Brain microvascular endothelial cell (primary cell): ENCODE results near the gene SVOP.

Source experiments
- DNase-seq: peaks from one replicate; pipeline ENCODE4 v3.0.0-alpha.2; 2020
- H3K27ac ChIP-seq: fragments of 250-450 bp; sonication (Bioruptor Pico); 2 replicates; pipeline ENCODE4 v1.5.1; 2020; ENCODE audit warnings: mild to moderate bottlenecking, moderate library complexity
- H3K27me3 ChIP-seq: fragments of 250-450 bp; sonication (Bioruptor Pico); replicated peaks from 2 replicates; pipeline ENCODE4 v1.5.1; 2020; ENCODE audit warnings: mild to moderate bottlenecking
- H3K36me3 ChIP-seq: fragments of 250-450 bp; sonication (Bioruptor Pico); replicated peaks from 2 replicates; pipeline ENCODE4 v1.5.1; 2020; ENCODE audit warnings: mild to moderate bottlenecking
- H3K4me3 ChIP-seq: 2 replicates; pipeline ENCODE4 v1.5.1; 2011; ENCODE audit warnings: low read depth, mild to moderate bottlenecking, control low read depth, low read length, moderate library complexity
- in situ Hi-C: cut with HindIII; loops from 2 replicates; pipeline ENCODE4 v1.10.0; 2017; ENCODE audit warnings: low sequenced_read_pairs, low pct_ligation_motif_present
- TF ChIP-seq, protein P1 (sequence below): IDR thresholded peaks from 2 replicates; pipeline ENCODE4 v1.5.1; 2011; ENCODE audit warnings: low read depth, mild to moderate bottlenecking, moderate library complexity, low read length, control low read depth, inconsistent platforms; ENCODE audit errors: missing control alignments

Gene SVOP, protein sequence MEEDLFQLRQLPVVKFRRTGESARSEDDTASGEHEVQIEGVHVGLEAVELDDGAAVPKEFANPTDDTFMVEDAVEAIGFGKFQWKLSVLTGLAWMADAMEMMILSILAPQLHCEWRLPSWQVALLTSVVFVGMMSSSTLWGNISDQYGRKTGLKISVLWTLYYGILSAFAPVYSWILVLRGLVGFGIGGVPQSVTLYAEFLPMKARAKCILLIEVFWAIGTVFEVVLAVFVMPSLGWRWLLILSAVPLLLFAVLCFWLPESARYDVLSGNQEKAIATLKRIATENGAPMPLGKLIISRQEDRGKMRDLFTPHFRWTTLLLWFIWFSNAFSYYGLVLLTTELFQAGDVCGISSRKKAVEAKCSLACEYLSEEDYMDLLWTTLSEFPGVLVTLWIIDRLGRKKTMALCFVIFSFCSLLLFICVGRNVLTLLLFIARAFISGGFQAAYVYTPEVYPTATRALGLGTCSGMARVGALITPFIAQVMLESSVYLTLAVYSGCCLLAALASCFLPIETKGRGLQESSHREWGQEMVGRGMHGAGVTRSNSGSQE

DNA sequence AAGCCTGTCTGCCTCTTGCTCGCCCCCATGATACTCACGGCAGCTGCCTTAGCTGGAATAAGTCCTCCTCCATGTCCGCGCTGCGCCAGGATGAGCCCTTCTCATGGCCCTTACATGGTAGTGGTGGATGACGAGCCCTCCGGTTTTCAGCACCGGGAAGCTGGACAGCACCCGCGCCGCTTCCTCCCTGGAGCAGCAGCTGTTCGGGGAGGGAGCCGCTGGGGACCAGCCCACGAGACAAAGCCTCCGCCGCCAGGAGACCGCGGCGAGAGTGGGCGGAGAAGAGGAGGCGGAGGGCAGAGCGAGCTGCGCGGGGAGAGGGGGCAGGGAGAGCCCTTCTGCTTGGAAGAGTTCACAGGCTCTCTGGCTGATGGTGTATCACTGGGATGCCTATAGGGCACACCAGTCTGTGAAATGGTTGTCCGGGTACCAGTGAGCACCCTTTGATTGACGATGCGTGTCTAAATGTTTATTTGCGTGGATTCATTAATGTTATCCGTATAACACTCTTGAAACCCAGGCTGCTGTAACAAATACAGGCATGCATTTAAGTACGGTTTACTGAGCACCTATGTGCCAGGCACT, at the start of gene SVOP:
SVOP (minus strand) TSS at position 273 of the 585 bp plus-strand sequence; CDS start at position 73, 200 bp downstream.
- TF ChIP-seq, protein P1, sequence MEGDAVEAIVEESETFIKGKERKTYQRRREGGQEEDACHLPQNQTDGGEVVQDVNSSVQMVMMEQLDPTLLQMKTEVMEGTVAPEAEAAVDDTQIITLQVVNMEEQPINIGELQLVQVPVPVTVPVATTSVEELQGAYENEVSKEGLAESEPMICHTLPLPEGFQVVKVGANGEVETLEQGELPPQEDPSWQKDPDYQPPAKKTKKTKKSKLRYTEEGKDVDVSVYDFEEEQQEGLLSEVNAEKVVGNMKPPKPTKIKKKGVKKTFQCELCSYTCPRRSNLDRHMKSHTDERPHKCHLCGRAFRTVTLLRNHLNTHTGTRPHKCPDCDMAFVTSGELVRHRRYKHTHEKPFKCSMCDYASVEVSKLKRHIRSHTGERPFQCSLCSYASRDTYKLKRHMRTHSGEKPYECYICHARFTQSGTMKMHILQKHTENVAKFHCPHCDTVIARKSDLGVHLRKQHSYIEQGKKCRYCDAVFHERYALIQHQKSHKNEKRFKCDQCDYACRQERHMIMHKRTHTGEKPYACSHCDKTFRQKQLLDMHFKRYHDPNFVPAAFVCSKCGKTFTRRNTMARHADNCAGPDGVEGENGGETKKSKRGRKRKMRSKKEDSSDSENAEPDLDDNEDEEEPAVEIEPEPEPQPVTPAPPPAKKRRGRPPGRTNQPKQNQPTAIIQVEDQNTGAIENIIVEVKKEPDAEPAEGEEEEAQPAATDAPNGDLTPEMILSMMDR = no peak
- H3K27ac ChIP-seq = no peak within 1 kb of the TSS
- no peaks in the 10 kb centered on the region for H3K27me3 ChIP-seq
- no peaks in the 10 kb centered on the region for H3K36me3 ChIP-seq
- H3K4me3 ChIP-seq = no peak within 1 kb of the TSS
- in situ Hi-C loops = no loop called here
- DNase-seq = peak; percentile 87

DNA sequence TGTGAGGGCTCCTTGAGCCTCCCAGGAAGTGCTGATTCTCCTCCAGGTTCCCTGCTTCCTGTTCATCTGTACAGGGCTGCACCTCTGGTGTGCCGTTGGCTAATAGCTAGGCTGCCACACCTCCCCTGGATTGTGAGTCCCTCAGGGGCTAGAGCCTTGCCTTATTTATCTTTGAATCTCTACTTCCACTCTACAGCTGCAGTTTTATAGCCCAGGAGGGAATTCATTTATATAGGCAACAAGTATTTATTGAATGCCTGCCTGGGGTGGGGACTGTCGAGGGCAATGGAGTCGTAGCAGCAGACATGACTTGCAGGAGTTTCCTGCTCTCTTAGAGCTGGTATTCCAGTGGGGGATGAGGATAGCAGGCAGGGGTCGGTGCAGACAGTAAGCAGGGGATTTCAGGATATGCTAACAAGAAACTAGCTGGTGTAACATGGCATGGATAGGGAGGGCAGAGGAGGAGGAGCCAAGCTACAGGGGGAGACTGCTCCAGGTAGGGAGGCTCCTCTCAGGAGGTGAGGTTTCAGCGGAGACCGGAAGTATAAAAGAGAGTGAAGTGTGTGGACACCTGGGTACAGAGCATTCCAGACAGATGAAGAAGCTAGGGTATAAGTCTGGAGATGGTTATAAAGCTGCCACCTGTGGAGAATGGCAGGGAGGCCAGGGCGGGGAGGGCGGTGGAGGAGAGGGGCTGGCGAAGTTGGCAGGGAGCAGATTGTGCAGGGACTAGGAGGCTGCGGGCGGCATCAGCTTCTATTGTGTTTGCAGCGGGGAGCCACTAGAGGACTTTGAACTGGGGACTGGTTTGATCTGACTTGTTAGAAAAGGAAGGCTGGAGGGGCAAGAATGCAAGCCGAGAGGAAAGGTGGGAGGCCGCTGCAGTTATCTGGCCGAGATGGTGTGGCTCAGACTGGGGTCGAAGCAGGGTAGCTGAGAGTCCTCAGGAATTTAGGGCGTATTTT, 48.7 kb upstream of the SVOP start:
- TF ChIP-seq, protein P1 = no peak
- H3K36me3 ChIP-seq = peaks cover 9% of the 10 kb centered on the region
- no peaks in the 10 kb centered on the region for H3K27me3 ChIP-seq
- DNase-seq = no peak
- no peak overlapping the region for H3K4me3 ChIP-seq
- no peak overlapping the region for H3K27ac ChIP-seq
- in situ Hi-C loops = no loop called here

DNA sequence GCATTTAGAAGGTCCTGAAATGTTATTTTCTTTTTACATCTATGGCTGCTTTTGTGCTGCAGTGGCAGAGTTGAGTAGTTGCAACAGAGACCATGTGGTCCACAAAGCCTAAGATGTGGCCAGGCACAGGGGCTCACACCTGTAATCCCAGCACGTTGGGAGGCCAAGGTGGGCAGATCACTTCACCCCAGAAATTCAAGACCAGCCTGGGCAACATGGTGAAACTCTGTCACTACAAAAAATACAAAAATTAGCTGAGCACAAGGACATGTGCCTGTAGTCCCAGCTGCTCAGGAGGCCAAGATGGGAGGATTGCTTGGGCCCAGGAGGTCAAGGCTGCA, 45.0 kb upstream of the SVOP start:
- DNase-seq = no peak
- no peak overlapping the region for H3K27ac ChIP-seq
- in situ Hi-C loops = no loop called here
- no peaks in the 10 kb centered on the region for H3K27me3 ChIP-seq
- peaks cover 3% of the 10 kb centered on the region for H3K36me3 ChIP-seq
- TF ChIP-seq, protein P1 = no peak
- H3K4me3 ChIP-seq = no peak overlapping the region

DNA sequence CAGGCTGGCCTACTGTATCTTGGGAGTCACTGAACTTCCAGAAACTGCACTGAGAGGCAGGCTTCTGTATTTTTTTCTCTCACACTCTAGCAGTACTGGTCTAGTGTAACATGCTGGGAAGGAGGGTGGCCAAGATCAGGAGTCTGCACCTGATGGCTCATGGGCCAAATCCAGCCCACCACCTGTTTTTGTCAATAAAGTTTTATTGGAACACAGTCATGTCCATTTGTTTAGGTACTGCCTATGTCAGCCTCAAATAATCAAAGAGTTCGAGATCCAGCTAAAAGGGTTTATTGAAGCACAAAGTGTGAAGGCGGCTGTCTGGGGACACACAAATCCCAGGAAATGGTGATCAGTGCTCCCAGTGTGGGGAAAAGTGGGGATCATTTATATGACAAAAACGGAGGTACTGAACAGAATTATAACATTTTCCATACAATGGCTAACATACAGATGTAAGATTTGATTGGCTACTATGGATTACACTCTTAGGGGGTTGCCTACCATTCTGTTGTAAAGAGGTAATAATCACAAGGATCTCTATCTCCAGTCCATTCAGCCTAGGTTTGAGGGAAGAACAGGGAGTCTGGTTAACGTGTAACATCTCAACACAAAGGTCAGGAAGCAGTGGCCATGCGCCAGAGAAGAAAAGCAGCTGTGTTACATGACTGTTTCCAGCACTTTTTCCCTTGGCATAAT, 44.4 kb upstream of the SVOP start:
- in situ Hi-C loops = no loop called here

DNA sequence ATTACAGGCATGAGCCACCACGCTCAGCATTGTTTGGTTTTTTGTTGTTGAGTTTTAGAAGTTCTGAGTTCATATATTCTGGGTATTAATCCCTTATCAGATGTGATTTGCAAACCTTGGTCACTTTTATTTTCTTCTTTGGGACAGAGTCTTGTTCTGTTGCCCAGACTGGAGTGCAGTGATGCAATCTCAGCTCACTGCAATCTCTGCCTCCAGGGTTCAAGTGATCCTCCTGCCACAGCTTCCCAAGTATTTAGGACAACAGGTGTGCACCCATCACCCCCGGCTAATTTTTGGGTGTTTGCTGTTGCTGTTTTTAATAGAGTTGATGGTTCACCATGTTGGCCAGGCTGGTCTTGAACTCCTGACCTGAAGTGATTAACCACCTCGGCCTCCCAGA, 43.3 kb upstream of the SVOP start:
- DNase-seq = no peak
- Histone ChIP-seq H3K27me3 (no peaks in the 10 kb centered on the region), H3K36me3 (peaks cover 3% of the 10 kb centered on the region), H3K4me3 (no peak overlapping the region), H3K27ac (no peak overlapping the region)
- TF ChIP-seq, protein P1 = no peak
- in situ Hi-C loops = no loop called here

More for the DNA sequence above, 44.4 kb upstream of the SVOP start:
- Histone ChIP-seq H3K27ac (no peak overlapping the region), H3K4me3 (no peak overlapping the region), H3K27me3 (no peaks in the 10 kb centered on the region), H3K36me3 (peaks cover 3% of the 10 kb centered on the region)
- TF ChIP-seq, protein P1 = no peak
- no peak for DNase-seq
